OCI-LY7 (cell line): ENCODE results near the gene ATP5F1D.

Experiments
- EZH2phosphoT487 ChIP-seq: fragments of 200-600 bp; sonication (generic); IDR thresholded peaks from 2 replicates; pipeline ENCODE4 v1.6.1; 2018; ENCODE audit warnings: low read depth, borderline replicate concordance, mild to moderate bottlenecking, mixed run types, antibody characterized with exemption, low read length, moderate library complexity, mixed read lengths
- TF ChIP-seq, protein P1 (sequence below): fragments of 200-600 bp; sonication (generic); conservative IDR thresholded peaks from 2 replicates; pipeline ENCODE4 v1.5.1; 2014; ENCODE audit warnings: mild to moderate bottlenecking, antibody characterized with exemption, low read length, moderate library complexity, mixed read lengths

DNA sequence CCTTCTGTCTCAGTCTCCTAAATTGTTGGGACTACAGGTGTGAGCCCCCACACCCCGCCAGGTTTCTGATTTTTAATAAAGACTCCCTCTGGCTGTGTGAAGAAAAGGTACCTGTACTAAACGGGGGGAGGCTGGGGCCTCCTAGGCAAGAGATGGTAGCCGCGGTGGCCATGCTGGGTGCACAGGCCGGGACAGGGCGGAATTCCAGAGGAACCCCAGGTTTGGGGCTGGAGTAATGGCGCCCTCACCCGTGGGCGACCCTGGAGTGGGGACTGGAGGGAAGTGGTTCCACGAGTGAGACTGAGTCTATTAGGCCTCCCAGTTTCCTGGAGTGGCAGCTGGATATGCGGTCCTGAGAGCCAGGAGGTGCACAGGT, 2.1 kb upstream of the ATP5F1D start:
- TF ChIP-seq, protein P1, sequence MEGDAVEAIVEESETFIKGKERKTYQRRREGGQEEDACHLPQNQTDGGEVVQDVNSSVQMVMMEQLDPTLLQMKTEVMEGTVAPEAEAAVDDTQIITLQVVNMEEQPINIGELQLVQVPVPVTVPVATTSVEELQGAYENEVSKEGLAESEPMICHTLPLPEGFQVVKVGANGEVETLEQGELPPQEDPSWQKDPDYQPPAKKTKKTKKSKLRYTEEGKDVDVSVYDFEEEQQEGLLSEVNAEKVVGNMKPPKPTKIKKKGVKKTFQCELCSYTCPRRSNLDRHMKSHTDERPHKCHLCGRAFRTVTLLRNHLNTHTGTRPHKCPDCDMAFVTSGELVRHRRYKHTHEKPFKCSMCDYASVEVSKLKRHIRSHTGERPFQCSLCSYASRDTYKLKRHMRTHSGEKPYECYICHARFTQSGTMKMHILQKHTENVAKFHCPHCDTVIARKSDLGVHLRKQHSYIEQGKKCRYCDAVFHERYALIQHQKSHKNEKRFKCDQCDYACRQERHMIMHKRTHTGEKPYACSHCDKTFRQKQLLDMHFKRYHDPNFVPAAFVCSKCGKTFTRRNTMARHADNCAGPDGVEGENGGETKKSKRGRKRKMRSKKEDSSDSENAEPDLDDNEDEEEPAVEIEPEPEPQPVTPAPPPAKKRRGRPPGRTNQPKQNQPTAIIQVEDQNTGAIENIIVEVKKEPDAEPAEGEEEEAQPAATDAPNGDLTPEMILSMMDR: no peak
- TF ChIP-seq EZH2phosphoT487: no peak
